ENCODE results near the gene NPIPB4.
A peak's percentile ranks its signal among the peaks of the same experiment; 100 is the strongest.
"Not testable (repeated sequence)": the region's sequence is repeated elsewhere in the genome, so short reads cannot be mapped to it uniquely, and the experiment has no call there.

Gene NPIPB4

DNA sequence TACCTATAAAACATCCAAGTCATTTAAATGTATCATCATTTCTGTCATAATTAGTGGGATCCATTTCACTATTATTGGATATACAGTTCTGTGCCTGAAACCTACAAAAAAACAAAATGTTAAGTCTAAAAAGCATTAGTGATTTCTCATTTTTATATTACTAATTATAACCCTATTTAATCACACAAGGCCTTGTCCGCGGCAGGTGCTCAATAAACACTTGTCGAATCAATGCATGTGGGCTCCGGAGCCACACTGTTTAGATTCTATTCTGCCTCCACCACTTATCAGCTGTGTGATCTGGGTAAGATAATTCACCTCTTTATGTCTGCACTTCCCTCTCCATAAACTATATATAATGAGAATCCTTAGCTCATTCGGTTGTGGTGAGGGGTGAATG is at the start of gene NPIPB4:
TSS of gene NPIPB4 (minus strand) at position 101 of the 400 bp plus-strand sequence. CDS start 378 bp downstream, outside the sequence.
- DNase-seq; intact Hi-C loops (cut with DNase I): not testable (repeated sequence)

DNA sequence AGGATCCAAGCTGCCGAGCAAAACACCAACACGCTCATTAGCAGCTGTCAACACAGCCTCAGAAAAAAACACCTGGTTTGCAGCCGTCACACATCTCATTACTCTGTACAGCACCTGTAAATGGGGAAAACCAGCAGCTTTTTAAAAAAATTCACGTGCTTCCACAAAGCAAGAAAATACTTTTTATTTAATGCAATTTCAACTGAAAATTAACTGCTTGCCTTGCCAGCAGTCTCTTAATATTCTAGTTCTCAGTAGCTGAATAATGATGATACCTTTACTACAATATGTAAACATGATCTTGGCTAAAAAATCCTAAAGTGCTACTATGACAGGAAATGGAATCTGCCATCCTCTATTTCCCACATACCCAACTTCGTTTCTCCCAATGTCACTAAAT is 41.4 kb upstream of the NPIPB4 start:
- intact Hi-C loops (cut with DNase I); DNase-seq: not testable (repeated sequence)

DNA sequence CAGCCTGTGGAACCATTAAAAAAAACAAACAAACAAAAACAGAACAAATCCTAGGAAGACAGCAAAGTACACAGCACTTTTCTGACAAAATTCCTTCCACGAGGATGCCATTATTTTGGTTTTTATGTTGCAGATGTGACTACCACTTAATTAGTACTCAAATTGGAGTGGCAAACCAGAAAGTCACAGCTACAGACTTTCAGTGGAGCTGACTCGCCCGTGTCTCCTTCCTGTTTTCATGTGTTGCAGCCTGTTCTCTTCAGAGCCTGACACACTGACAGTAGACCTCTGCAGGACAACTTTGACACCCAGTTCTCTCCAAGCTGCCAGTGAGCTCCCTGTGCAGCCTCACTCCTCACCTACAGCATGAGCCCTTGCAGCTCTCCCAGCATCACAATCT is 24.4 kb upstream of the NPIPB4 start:
- intact Hi-C loops (cut with DNase I): not testable (repeated sequence)

DNA sequence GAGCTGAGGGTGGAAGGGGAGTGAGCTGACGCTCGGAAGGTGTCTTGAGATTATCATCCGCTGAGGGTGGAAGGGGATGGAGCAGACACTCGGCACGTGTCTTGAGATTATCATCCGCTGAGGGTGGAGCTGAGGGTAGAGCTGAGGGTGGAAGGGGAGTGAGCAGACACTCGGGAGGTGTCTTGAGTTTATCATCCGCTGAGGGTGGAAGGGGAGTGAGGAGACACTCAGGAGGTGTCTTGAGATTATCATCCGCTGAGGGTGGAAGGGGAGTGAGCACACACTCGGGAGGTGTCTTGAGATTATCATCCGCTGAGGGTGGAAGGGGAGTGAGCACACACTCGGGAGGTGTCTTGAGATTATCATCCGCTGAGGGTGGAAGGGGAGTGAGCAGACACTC is 20.4 kb downstream of the NPIPB4 start:
- DNase-seq; intact Hi-C loops (cut with DNase I): not testable (repeated sequence)

More for the DNA sequence above, 24.4 kb upstream of the NPIPB4 start:
- DNase-seq: not testable (repeated sequence)

DNA sequence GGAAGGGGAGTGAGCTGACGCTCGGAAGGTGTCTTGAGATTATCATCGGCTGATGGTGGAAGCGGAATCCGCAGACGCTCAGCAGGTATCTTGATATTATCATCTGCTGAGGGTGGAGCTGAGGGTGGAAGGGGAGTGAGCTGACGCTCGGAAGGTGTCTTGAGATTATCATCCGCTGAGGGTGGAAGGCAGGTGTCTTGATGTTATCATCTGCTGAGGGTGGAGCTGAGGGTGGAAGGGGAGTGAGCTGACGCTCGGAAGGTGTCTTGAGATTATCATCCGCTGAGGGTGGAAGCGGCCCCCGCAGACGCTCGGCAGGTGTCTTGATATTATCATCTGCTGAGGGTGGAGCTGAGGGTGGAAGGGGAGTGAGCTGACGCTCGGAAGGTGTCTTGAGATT is 21.2 kb downstream of the NPIPB4 start:
- DNase-seq; intact Hi-C loops (cut with DNase I): not testable (repeated sequence)

DNA sequence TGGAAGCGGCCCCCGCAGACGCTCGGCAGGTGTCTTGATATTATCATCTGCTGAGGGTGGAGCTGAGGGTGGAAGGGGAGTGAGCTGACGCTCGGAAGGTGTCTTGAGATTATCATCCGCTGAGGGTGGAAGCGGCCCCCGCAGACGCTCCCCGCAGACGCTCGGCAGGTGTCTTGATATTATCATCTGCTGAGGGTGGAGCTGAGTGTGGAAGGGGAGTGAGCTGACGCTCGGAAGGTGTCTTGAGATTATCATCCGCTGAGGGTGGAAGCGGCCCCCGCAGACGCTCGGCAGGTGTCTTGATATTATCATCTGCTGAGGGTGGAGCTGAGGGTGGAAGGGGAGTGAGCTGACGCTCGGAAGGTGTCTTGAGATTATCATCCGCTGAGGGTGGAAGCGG is 21.8 kb downstream of the NPIPB4 start:
- DNase-seq; intact Hi-C loops (cut with DNase I): not testable (repeated sequence)

DNA sequence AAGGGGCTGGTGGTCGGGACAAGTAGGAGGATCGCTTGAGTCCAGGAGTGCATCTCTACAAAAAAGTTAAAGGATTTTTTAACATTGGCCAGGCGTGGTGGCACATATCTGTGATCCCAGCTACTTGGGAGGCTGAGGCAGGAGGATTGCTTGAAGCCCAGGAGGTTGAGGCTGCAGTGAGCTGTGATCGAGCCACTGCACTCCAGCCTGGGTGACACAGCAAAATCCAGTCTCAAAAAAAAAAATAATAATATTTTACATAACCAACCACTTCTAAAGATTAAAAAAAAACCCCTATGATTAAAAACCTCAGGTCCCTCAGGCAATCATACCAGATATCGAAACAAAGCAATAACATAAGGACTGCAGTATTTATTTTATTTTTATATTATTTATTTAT is 23.3 kb downstream of the NPIPB4 start:
- intact Hi-C loops (cut with DNase I); DNase-seq: not testable (repeated sequence)

DNA sequence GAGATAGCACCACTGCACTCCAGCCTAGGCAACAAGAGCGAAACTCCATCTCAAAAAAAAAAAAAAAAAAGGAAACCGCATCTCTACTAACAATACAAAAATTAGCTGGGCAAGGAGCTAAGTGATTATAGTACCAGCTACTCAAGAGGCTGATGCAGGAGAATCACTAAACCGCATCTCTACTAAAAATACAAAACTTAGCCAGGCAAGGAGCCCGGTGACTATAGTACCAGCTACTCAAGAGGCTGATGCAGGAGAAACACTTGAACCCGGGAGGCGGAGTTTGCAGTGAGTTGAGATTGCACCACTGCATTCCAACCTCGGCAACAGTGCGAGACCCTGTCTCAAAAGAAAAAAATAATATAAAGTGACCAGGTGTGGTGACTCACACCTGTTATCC is 27.6 kb downstream of the NPIPB4 start:
- DNase-seq; intact Hi-C loops (cut with DNase I): not testable (repeated sequence)

DNA sequence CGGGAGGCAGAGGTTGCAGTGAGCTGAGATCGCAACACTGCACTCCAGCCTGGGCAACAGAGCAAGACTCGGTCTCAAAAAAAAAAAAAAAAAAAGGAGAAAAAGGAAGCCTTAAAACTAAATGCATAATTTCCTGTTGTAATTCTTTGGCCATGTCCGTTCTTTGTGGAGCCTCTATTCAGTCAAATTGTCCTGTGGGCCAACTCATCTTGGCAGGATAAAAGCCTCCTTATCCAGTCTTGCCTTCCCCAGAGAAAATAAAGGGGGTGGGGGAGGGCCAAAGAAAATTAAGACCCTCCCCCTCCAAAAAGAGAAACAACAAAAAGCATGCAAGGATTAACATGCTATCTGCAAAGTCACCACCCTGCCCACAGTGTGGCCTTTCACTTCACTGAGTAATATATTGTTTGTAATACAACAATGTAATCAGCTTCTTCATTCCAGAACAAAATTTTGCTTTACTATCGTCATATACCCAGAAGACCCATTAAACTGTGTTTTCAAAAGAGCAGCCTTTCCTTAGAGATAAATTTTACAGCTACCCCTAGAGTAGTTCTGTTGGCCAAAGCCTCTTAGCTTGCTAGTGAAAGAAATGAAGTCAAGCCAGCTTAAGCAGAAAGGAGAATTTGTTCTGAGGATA is 31.4 kb downstream of the NPIPB4 start:
- DNase-seq; intact Hi-C loops (cut with DNase I): not testable (repeated sequence)

DNA sequence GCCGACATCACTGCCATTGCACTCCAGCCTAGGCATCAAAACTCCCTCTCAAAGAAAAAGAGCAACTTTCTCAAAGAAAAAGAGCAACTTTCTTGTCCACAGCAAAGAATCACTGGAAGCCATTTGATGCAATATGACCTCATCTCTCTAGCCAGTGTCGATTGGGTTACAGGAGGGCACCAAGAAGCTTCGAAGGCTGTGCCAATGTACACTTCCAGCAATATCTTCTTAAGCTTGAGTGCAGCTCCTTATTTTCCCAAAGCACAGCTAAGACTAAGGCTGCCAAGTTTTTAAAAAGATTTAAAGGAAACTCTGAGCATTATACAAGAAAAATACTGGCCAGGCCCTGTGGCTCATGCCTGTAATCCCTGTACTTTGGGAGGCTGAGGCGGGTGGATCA is 32.0 kb downstream of the NPIPB4 start:
- DNase-seq; intact Hi-C loops (cut with DNase I): not testable (repeated sequence)

DNA sequence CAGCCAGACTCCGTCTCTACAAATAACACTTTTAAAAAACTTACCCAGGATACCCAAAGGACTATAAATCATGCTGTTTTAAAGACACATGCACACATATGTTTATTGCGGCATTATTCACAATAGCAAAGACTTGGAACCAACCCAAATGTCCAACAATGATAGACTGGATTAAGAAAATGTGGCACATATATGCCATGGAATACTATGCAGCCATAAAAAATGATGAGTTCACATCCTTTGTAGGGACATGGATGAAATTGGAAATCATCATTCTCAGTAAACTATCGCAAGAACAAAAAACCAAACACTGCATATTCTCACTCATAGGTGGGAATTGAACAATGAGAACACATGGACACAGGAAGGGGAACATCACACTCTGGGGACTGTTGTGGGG is 34.3 kb downstream of the NPIPB4 start:
- intact Hi-C loops (cut with DNase I); DNase-seq: not testable (repeated sequence)

DNA sequence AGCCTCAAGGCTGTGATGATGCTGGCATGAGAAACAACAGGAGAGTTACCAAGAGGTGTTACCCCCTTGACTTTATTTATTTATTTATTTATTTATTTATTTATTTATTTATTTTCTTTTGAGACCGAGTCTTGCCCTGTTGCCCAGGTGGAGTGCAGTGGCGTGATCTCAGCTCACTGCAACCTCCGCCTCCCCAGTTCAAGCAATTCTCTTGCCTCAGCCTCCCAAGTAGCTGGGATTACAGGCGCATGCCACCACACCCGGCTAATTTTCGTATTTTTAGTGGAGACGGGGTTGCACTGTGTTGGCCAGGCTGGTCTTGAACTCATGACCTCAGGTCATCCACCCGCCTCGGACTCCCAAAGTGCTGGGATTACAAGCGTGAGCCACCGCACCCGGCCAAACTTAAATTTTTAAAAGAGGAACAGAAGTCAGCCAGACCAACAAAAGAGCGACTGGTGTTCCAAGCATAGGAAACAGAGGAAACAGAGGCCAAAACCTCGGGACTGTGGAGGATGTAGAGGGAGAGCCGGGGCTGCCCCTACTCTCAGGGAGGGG is 36.6 kb downstream of the NPIPB4 start:
- intact Hi-C loops (cut with DNase I); DNase-seq: not testable (repeated sequence)

DNA sequence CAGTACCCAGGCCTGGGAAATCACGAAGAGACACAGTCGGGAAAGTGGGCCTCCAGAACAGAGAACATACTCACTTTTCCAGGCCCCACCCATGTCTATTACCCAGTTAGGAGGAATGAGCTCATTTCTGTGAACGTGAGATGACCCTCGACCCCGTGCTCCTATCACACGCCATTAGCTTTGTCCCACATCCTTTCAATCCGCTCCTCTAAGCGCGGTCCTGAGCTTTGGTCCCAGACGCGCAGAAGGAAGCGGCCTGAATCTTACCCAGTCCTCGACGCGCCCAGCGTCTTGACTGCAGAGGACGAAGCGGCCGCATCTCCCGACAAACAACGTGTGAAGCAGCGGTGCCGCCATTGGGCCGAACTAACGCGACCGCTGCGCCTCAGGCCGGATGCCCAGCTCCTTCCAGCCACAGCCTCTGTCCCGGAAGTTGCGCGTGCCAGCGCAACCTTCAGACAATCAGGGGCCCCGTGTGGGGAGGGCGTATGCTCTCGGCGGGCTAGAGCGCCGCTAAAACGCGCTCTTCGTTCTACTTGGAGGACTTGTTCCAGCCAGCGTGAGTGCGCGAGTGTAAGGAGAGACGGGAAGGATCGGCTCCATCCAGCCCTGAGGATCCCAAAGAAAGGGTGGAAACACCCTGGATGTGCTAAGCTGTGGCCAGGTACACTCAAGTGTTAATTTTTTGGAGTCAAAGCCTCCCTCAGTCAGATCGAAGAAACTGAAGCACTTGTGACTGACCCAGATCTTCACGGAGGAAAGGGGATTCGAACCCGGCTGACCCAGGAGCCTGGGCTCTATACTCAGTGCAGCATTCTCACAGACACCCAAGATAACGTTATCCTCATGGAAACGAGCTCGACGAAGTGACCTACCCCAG is 37.3 kb downstream of the NPIPB4 start:
- peak; percentile 27 to 94 (median 58) for DNase-seq
- intact Hi-C loops (cut with DNase I): not testable (repeated sequence)

DNA sequence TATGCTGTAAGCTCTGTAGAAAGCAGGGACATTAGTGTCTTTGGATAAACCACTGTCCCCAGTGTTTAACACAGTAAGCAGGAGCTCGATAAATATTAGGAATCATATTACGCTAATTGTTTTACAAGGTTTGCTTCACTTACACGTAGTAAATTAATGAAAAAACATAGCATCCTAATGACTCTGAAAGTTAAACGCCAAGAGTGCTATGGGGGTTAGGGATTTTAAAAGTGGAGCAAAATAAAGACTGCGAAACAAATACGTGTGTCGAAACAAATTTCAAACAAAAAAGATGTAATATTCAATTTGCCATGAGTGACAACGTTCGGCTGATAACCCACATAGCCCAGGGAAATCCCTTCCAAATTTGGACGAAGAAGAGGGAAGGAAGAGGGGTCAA is 37.9 kb downstream of the NPIPB4 start:
- DNase-seq; intact Hi-C loops (cut with DNase I): not testable (repeated sequence)

DNA sequence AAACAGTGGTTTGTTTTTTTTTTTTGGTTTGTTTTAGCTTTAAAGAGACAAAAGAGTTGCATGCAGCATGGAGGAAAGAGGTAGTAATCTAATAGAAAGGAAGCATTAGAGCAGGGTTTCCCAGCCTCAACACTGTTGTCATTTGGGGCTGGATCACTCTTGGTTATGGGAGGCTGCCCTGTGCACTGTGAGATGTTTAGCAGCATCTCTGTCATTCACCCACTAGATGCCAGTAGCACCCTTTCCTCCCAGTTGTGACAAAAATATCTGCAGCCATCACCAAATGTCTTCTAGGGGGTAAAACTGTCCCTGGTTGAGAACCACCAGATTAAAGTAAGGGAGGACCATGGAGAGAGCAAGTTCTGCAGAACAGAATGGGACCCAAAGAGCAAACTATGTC is 40.5 kb downstream of the NPIPB4 start:
- DNase-seq; intact Hi-C loops (cut with DNase I): not testable (repeated sequence)

DNA sequence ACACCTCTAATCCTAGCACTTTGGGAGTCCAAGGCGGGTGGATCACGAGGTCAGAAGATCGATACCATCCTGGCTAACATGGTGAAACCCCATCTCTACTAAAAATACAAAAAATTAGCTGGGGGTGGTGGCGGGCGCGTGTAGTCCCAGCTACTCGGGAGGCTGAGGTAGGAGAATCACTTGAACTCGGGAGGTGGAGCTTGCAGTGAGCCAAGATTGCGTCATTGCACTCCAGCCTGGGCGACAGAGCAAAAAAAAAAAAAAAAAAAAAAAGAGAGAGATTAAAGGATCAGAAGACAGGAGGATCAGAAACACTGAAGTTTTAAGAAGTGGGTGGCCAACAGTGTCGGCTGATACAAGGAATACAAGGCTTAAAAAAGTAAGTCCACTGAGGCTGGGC is 41.9 kb downstream of the NPIPB4 start:
- intact Hi-C loops (cut with DNase I); DNase-seq: not testable (repeated sequence)

DNA sequence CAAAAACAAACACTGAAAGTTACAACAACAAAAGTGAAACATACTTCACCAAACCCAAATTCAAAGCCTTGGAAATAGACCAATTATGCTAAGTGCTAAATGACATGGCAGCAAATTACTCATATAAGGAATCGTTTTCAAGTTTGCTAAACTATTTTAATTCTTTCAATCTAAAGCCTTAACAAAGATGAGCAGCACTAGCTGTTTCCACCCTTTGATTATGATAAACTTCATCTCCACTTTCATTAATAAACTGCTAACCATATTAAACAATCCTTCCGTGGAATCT is 55.2 kb downstream of the NPIPB4 start:
- DNase-seq; intact Hi-C loops (cut with DNase I): not testable (repeated sequence)

DNA sequence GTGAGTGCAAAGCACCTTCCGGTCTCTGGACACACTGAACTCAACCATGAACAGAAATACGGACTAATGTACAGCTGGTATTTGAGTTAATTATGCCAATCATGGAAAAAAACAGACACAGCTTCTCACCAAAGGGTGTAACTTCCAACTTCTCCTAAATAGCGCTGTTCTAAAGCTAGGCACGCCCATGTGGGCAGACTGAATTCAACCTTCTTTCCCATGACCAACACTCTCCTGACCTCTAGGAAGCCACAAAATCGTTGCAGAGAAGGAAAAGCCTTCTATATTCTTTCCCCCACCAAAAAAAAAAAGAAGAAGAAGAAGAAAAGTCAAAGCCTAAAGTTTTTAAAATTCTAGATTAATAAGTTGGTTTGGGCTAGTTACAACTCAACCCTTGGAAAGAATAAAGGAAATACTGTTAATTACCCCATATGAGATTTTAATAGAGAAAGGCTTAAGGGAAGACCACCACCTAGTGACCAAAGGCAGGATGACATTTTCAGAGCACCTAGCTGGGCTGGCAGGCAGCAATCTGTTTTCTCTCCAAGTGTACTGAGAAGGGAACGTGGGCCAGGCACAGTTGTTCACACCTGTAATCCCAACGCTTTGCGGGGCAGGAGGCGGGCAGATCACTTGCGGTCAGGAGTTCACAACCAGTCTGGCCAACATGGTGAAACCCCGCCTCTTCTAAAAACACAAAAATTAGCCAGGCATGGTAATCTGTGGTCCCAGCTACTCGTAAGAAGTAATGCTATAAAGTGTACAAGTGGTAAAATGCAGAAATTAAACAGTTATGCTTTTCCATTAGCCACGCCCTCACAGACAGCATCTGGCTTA is 55.8 kb downstream of the NPIPB4 start:
- intact Hi-C loops (cut with DNase I): not testable (repeated sequence)
- DNase-seq: peak in 4 of 10 donors; percentile 12 to 77 (median 17)

DNA sequence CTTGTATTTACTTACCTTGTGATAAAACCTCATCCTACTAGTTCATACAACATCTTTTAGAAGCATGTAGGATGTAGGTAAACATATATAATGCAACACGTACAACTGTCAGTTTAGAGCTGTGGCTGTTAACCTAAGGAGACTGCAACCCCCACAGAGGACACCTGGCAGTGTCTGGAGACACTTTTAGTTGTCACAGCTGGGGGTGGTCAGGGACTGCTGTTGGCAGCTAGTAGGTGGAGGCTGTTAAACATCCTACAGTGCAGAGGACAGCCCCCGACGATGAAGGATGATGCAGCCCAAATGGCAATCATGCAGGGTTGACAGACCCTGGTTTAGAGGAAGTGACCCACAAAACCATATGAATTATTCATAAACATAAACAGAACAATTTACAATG is 59.0 kb downstream of the NPIPB4 start:
- DNase-seq; intact Hi-C loops (cut with DNase I): not testable (repeated sequence)

DNA sequence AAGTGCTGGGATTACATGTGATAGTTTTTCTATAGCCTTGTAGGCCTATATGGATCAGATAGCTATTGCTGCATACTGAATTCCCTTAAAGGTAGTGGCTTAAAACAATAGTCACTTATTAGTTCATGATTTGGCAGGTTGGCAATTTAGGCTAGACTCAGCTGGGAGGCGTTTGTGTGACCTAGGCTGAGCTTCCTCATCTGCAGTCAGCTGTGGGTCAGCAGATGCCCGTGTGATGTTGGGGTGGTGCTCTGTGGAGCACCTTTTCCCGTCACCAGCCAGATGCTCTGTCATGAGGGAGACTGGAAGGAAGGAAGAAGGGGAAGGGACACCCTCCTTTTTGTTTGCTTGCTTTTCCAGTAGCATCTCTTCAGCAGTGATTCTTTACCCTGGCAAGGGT is 64.2 kb downstream of the NPIPB4 start:
- intact Hi-C loops (cut with DNase I); DNase-seq: not testable (repeated sequence)

All from posterior cingulate gyrus (tissue), 11 donors.